ENCODE results near the gene PARD3.

DNA sequence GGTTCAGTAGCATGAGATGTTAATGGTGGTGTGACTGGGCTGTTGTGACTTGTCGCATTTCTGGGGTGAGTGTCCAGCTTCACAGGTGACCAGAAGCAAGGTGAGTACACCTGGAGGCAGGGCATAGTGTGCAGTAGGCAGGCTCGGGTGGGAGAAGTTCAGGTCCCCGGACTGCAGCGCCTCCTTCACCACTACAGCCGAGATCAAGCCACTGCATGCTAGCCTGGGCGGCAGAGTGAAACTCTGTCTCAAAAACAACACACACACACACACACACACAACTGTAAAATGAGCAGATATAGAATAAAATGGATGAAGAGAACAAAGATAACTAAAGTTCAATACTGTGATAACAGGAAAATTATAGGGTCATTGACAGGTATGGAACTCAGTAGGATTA, 11.1 kb upstream of the PARD3 start:
- TF ChIP-seq, protein P1, sequence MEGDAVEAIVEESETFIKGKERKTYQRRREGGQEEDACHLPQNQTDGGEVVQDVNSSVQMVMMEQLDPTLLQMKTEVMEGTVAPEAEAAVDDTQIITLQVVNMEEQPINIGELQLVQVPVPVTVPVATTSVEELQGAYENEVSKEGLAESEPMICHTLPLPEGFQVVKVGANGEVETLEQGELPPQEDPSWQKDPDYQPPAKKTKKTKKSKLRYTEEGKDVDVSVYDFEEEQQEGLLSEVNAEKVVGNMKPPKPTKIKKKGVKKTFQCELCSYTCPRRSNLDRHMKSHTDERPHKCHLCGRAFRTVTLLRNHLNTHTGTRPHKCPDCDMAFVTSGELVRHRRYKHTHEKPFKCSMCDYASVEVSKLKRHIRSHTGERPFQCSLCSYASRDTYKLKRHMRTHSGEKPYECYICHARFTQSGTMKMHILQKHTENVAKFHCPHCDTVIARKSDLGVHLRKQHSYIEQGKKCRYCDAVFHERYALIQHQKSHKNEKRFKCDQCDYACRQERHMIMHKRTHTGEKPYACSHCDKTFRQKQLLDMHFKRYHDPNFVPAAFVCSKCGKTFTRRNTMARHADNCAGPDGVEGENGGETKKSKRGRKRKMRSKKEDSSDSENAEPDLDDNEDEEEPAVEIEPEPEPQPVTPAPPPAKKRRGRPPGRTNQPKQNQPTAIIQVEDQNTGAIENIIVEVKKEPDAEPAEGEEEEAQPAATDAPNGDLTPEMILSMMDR (IDR thresholded peaks at IDR 0.05), result no peak
- no peak for TF ChIP-seq POLR2A (IDR thresholded peaks at IDR 0.05)

Data from Peyer's patch (tissue), 4 donors.